Measurements from ENCODE around the gene PYGO1. TPM values are rescaled to one million over a fixed set of nuclear protein-coding genes. Genes with fewer than 3 reads are reported as not detected.

Gene PYGO1
- total and polyA plus RNA-seq, 9 of the 15 experiments (the other 6 are each of a cell fraction or from before 2014, with no cell fraction given): under 0.01 to 0.07 (median 0.02) TPM; not detected in 5

- no peak overlapping the region for H3K4me2 ChIP-seq (ENCODE audit: insufficient read depth, low read length)
- POLR2A ChIA-PET: no interaction called here
- 8% methylated on average over 3 of the region's 3 CpGs for WGBS (ENCODE audit: insufficient coverage, low coverage, missing lambda C conversion rate)
- no peak for TF ChIP-seq ZNF830 (CRISPR knock-in tag; IDR thresholded peaks at IDR 0.05)
- no peak for TF ChIP-seq PURB (CRISPR knock-in tag; IDR thresholded peaks at IDR 0.05; ENCODE audit: low read depth)
- TF ChIP-seq, protein P1, sequence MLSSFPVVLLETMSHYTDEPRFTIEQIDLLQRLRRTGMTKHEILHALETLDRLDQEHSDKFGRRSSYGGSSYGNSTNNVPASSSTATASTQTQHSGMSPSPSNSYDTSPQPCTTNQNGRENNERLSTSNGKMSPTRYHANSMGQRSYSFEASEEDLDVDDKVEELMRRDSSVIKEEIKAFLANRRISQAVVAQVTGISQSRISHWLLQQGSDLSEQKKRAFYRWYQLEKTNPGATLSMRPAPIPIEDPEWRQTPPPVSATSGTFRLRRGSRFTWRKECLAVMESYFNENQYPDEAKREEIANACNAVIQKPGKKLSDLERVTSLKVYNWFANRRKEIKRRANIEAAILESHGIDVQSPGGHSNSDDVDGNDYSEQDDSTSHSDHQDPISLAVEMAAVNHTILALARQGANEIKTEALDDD (IDR thresholded peaks at IDR 0.05): no peak
- no peak for TF ChIP-seq THAP7 (CRISPR knock-in tag; IDR thresholded peaks at IDR 0.05)
- no peak for TF ChIP-seq HIVEP1 (CRISPR knock-in tag; IDR thresholded peaks at IDR 0.05)
- TF ChIP-seq ATF4 (CRISPR knock-in tag; IDR thresholded peaks at IDR 0.05): no peak
- TF ChIP-seq THAP12 (CRISPR knock-in tag; IDR thresholded peaks at IDR 0.05): no peak
- TF ChIP-seq NFATC3 (IDR thresholded peaks at IDR 0.05): no peak
- no peak for TF ChIP-seq MCM3 (IDR thresholded peaks at IDR 0.05)
- no peak for TF ChIP-seq ZBTB43 (CRISPR knock-in tag; IDR thresholded peaks at IDR 0.05)
- H3K4me1 ChIP-seq (replicated peaks in 1 of 2; ENCODE audit: control insufficient read depth in 2 of 2, insufficient read depth in 2 of 2, low read length in 2 of 2): peaks cover 0 to 9% of the 10 kb centered on the region in 2 experiments; a peak in 2 of 5 replicates
- H2AFZ ChIP-seq (ENCODE audit: low read depth, low read length): no peak overlapping the region
- no peaks in the 10 kb centered on the region for H4K20me1 ChIP-seq (replicated peaks; ENCODE audit: control insufficient read depth, insufficient read depth, low read length)
- no peak overlapping the region for H3K27ac ChIP-seq (ENCODE audit: extremely low read depth, low read depth, low read length)
- no peaks in the 10 kb centered on the region for H3K79me2 ChIP-seq (ENCODE audit: control insufficient read depth, insufficient read depth, low read length)
- BruUV-seq (replicated peaks): no TSS peak
- CTCF ChIA-PET (ENCODE audit: low intra/inter-chr PET ratio): interaction anchor here (0.7 kb wide), 1 partner anchor 52 kb away, joined by 3 read pairs; no protein-coding TSS in a partner anchor
- DNase-seq (ENCODE audit: extremely low read depth in 1 of 4, low spot score in 3 of 4) (no peak), ATAC-seq (no peak), FAIRE-seq (no peak)
- in situ Hi-C loops (cut with MboI) (no loop called here), intact Hi-C loops (cut with micrococcal nuclease) (no loop called here)
- peaks cover 12% of the 10 kb centered on the region in 2 experiments; a peak in 4 of 5 replicates for H3K27me3 ChIP-seq (ENCODE audit: control insufficient read depth in 2 of 2, insufficient read depth in 2 of 2, low read length in 2 of 2)
- no peaks in the 10 kb centered on the region for H3K9me1 ChIP-seq (ENCODE audit: control insufficient read depth, insufficient read depth, low read length)
- H3K9ac ChIP-seq (ENCODE audit: insufficient read depth in 1 of 2, low read depth in 2 of 2, low read length in 2 of 2): no peak overlapping the region
- H3K36me3 ChIP-seq (ENCODE audit: control insufficient read depth, insufficient read depth, low read length): no peaks in the 10 kb centered on the region
- peaks cover 4% of the 10 kb centered on the region; the same call in 1 of the 2 replicates for H3K9me3 ChIP-seq (replicated peaks; ENCODE audit: control insufficient read depth, insufficient read depth, low read depth, low read length)
- H3K4me3 ChIP-seq: no peak overlapping the region
Measured at GRCh38 chr15:55586808-55587207, 1.3 kb downstream of the PYGO1 start.
